ENCODE measurements around the gene P2RY6.

DNA sequence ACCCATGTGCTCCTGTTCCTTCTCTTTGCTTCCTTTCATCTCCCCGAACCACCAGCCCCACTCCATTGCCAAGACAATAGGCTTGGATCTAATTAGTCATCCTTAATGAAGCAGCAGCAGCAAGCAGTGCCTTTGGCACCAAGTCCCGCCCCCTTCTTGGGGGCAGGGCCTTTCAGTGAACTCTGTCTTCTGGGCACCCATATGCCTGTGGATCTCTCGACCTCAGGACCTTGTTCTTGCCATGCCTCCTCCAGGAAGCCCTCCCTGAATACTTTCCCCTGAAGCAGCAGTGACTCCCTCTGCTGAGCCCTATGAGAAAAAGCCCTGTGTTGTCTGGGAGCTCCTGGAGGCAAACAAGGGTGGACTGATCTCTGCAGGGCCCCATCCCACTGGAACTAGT, 68.0 kb downstream of the P2RY6 start:
- TF ChIP-seq, protein P1, sequence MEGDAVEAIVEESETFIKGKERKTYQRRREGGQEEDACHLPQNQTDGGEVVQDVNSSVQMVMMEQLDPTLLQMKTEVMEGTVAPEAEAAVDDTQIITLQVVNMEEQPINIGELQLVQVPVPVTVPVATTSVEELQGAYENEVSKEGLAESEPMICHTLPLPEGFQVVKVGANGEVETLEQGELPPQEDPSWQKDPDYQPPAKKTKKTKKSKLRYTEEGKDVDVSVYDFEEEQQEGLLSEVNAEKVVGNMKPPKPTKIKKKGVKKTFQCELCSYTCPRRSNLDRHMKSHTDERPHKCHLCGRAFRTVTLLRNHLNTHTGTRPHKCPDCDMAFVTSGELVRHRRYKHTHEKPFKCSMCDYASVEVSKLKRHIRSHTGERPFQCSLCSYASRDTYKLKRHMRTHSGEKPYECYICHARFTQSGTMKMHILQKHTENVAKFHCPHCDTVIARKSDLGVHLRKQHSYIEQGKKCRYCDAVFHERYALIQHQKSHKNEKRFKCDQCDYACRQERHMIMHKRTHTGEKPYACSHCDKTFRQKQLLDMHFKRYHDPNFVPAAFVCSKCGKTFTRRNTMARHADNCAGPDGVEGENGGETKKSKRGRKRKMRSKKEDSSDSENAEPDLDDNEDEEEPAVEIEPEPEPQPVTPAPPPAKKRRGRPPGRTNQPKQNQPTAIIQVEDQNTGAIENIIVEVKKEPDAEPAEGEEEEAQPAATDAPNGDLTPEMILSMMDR (conservative IDR thresholded peaks at IDR 0.05; ENCODE audit: low read length) = no peak
- no peak for TF ChIP-seq EZH2phosphoT487 (IDR thresholded peaks at IDR 0.05; ENCODE audit: borderline replicate concordance)
